NB4 (cell line): Measurements from ENCODE around the gene DAZAP1.

ENCODE experiments used
- CTCF ChIP-seq: IDR thresholded peaks from one replicate; pipeline ENCODE4 v1.5.1; 2012; ENCODE audit warnings: low read depth, low read length
- POLR2A ChIP-seq: IDR thresholded peaks from 2 replicates; pipeline ENCODE4 v1.6.1; 2011; ENCODE audit warnings: mild to moderate bottlenecking; ENCODE audit not compliant: insufficient read length; ENCODE audit errors: extremely low read depth
- TF ChIP-seq, protein P1 (sequence below): IDR thresholded peaks from 2 replicates; pipeline ENCODE4 v1.6.1; 2011; ENCODE audit warnings: low read depth, low read length

GRCh38 chr19:1408300-1409203 is 1.2 kb downstream of the DAZAP1 start:
- no peak for TF ChIP-seq CTCF
- TF ChIP-seq POLR2A = no peak
- TF ChIP-seq, protein P1, sequence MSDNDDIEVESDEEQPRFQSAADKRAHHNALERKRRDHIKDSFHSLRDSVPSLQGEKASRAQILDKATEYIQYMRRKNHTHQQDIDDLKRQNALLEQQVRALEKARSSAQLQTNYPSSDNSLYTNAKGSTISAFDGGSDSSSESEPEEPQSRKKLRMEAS = peak; percentile 60
